ENCODE data around the gene RCN1.

Gene RCN1

DNA sequence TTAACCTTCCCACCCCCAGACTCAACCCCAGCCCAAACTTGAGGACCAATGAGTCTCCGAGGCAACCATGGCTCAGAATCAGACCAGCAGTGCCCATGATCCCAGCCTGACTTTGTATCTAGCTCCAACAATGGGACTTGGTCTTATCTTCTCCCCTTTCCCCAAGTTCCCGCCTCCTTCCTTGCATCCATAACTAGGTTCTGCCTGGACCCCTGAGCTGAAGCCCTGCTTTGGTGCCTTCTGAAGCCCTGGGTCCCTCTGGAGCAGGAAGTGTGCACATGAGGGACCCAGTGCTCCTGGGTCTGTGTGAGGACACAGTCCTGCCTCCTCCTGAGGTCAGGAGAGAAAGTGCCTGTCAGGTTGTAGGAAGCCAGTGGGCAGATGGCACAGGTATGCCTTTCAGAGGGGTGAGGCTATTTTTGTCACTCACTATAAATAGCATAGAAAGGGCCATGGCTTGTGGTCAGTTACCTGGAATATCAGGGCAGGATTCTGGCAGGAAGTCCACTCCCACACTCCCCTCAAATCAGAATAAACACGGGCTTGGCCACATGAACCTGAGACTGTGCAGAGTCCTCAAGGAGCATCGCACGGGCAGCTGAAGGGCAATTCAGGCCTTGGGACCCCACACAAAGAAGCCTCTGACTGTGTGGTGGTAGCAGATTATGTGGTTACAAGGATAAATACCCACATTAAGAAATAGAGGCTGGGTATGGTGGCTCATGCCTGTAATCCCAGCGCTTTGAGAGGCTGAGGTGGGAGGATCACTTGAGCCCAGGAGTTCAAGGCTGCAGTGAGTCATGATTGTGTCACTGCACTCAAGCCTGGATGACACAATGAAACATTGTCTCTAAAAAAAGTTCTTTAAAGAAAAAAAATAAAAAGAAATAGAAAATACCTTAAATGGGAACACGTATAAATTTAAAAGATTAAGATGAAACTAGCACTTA is 27.4 kb downstream of the RCN1 start:
- Histone ChIP-seq H3K4me1 (ENCODE audit: control insufficient read depth, insufficient read depth, low read length) (peaks cover 4% of the 10 kb centered on the region; the same call in 1 of the 2 replicates), H3K36me3 (ENCODE audit: control insufficient read depth in 2 of 2, insufficient read depth in 1 of 2, low read length in 2 of 2) (no peaks in the 10 kb centered on the region), H3K4me3 (ENCODE audit: low read depth, low read length) (no peak overlapping the region), H3K27ac (ENCODE audit: extremely low read depth, low read depth, low read length) (no peak overlapping the region), H3K9me3 (ENCODE audit: control insufficient read depth, insufficient read depth, low read depth, low read length) (no peaks in the 10 kb centered on the region)
- CTCF ChIA-PET, result no interaction called here
- POLR2A ChIA-PET, result no interaction called here
- TF ChIP-seq, protein P1, sequence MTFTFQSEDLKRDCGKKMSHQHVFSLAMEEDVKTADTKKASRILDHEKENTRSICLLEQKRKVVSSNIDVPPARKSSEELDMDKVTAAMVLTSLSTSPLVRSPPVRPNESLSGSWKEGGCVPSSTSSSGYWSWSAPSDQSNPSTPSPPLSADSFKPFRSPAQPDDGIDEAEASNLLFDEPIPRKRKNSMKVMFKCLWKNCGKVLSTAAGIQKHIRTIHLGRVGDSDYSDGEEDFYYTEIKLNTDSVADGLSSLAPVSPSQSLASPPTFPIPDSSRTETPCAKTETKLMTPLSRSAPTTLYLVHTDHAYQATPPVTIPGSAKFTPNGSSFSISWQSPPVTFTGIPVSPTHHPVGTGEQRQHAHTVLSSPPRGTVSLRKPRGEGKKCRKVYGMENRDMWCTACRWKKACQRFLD (tag by site-specific recombination; IDR thresholded peaks at IDR 0.05), result no peak
- no peak for TF ChIP-seq HOXA7 (CRISPR knock-in tag; IDR thresholded peaks at IDR 0.05; ENCODE audit: borderline replicate concordance)
- TF ChIP-seq OSR2 (tag by site-specific recombination; IDR thresholded peaks at IDR 0.05), result no peak
- no peak for TF ChIP-seq ZNF510 (tag by site-specific recombination; IDR thresholded peaks at IDR 0.05; ENCODE audit: insufficient replicate concordance)
- no peak for TF ChIP-seq SP2 (tag by site-specific recombination; IDR thresholded peaks at IDR 0.05)
- TF ChIP-seq, protein P2, sequence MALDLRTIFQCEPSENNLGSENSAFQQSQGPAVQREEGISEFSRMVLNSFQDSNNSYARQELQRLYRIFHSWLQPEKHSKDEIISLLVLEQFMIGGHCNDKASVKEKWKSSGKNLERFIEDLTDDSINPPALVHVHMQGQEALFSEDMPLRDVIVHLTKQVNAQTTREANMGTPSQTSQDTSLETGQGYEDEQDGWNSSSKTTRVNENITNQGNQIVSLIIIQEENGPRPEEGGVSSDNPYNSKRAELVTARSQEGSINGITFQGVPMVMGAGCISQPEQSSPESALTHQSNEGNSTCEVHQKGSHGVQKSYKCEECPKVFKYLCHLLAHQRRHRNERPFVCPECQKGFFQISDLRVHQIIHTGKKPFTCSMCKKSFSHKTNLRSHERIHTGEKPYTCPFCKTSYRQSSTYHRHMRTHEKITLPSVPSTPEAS (tag by site-specific recombination; IDR thresholded peaks at IDR 0.05), result no peak
- TF ChIP-seq ZNF596 (tag by site-specific recombination; IDR thresholded peaks at IDR 0.05), result no peak
- no peak for TF ChIP-seq SP7 (tag by site-specific recombination; IDR thresholded peaks at IDR 0.05)
- TF ChIP-seq, protein P3, sequence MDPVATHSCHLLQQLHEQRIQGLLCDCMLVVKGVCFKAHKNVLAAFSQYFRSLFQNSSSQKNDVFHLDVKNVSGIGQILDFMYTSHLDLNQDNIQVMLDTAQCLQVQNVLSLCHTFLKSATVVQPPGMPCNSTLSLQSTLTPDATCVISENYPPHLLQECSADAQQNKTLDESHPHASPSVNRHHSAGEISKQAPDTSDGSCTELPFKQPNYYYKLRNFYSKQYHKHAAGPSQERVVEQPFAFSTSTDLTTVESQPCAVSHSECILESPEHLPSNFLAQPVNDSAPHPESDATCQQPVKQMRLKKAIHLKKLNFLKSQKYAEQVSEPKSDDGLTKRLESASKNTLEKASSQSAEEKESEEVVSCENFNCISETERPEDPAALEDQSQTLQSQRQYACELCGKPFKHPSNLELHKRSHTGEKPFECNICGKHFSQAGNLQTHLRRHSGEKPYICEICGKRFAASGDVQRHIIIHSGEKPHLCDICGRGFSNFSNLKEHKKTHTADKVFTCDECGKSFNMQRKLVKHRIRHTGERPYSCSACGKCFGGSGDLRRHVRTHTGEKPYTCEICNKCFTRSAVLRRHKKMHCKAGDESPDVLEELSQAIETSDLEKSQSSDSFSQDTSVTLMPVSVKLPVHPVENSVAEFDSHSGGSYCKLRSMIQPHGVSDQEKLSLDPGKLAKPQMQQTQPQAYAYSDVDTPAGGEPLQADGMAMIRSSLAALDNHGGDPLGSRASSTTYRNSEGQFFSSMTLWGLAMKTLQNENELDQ (tag by site-specific recombination; IDR thresholded peaks at IDR 0.05; ENCODE audit: low read depth), result no peak
- TF ChIP-seq GLIS1 (tag by site-specific recombination; IDR thresholded peaks at IDR 0.05), result peak; percentile 31; the same call in 1 of the 2 replicates
- TF ChIP-seq ZNF10 (tag by site-specific recombination; IDR thresholded peaks at IDR 0.05), result no peak
- TF ChIP-seq ZNF660 (tag by site-specific recombination; IDR thresholded peaks at IDR 0.05), result peak; percentile 68; the same call in 1 of the 2 replicates
- TF ChIP-seq ZBTB21 (tag by site-specific recombination; IDR thresholded peaks at IDR 0.05), result no peak
- no peak for TF ChIP-seq ZNF561 (tag by site-specific recombination; IDR thresholded peaks at IDR 0.05; ENCODE audit: borderline replicate concordance)
- no peak for TF ChIP-seq ZSCAN23 (tag by site-specific recombination; IDR thresholded peaks at IDR 0.05)
- TF ChIP-seq ZNF112 (tag by site-specific recombination; IDR thresholded peaks at IDR 0.05), result no peak
- TF ChIP-seq ZNF701 (tag by site-specific recombination; IDR thresholded peaks at IDR 0.05), result no peak
- TF ChIP-seq, protein P4, sequence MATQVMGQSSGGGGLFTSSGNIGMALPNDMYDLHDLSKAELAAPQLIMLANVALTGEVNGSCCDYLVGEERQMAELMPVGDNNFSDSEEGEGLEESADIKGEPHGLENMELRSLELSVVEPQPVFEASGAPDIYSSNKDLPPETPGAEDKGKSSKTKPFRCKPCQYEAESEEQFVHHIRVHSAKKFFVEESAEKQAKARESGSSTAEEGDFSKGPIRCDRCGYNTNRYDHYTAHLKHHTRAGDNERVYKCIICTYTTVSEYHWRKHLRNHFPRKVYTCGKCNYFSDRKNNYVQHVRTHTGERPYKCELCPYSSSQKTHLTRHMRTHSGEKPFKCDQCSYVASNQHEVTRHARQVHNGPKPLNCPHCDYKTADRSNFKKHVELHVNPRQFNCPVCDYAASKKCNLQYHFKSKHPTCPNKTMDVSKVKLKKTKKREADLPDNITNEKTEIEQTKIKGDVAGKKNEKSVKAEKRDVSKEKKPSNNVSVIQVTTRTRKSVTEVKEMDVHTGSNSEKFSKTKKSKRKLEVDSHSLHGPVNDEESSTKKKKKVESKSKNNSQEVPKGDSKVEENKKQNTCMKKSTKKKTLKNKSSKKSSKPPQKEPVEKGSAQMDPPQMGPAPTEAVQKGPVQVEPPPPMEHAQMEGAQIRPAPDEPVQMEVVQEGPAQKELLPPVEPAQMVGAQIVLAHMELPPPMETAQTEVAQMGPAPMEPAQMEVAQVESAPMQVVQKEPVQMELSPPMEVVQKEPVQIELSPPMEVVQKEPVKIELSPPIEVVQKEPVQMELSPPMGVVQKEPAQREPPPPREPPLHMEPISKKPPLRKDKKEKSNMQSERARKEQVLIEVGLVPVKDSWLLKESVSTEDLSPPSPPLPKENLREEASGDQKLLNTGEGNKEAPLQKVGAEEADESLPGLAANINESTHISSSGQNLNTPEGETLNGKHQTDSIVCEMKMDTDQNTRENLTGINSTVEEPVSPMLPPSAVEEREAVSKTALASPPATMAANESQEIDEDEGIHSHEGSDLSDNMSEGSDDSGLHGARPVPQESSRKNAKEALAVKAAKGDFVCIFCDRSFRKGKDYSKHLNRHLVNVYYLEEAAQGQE (tag by site-specific recombination; IDR thresholded peaks at IDR 0.05), result no peak
- TF ChIP-seq, protein P5, sequence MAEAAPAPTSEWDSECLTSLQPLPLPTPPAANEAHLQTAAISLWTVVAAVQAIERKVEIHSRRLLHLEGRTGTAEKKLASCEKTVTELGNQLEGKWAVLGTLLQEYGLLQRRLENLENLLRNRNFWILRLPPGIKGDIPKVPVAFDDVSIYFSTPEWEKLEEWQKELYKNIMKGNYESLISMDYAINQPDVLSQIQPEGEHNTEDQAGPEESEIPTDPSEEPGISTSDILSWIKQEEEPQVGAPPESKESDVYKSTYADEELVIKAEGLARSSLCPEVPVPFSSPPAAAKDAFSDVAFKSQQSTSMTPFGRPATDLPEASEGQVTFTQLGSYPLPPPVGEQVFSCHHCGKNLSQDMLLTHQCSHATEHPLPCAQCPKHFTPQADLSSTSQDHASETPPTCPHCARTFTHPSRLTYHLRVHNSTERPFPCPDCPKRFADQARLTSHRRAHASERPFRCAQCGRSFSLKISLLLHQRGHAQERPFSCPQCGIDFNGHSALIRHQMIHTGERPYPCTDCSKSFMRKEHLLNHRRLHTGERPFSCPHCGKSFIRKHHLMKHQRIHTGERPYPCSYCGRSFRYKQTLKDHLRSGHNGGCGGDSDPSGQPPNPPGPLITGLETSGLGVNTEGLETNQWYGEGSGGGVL (tag by site-specific recombination; IDR thresholded peaks at IDR 0.05), result no peak
- no peak for TF ChIP-seq ZNF391 (tag by site-specific recombination; IDR thresholded peaks at IDR 0.05; ENCODE audit: borderline replicate concordance, low read depth)
- TF ChIP-seq ZNF626 (tag by site-specific recombination; IDR thresholded peaks at IDR 0.05), result no peak
- TF ChIP-seq, protein P6, sequence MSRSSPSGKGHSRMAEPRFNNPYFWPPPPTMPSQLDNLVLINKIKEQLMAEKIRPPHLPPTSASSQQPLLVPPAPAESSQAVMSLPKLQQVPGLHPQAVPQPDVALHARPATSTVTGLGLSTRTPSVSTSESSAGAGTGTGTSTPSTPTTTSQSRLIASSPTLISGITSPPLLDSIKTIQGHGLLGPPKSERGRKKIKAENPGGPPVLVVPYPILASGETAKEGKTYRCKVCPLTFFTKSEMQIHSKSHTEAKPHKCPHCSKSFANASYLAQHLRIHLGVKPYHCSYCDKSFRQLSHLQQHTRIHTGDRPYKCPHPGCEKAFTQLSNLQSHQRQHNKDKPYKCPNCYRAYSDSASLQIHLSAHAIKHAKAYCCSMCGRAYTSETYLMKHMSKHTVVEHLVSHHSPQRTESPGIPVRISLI (tag by site-specific recombination; IDR thresholded peaks at IDR 0.05), result peak; percentile 81
- TF ChIP-seq ZNF629 (tag by site-specific recombination; IDR thresholded peaks at IDR 0.05), result peak; percentile 45
